Right ventricle myocardium inferior (tissue), 1 donor: ENCODE measurements around the gene KCNQ1OT1. TPM values are rescaled to one million over a fixed set of nuclear protein-coding genes. Genes with fewer than 3 reads are reported as not detected.

Source experiments
- ATAC-seq: fragments of 200-7000 bp; cut with Tn5 transposase; one replicate; pipeline ENCODE4 v1.9.1; 2020; ENCODE audit warnings: mild to moderate bottlenecking, moderate library complexity
- DNase-seq: peaks from one replicate; pipeline ENCODE4 v3.0.0; 2021; ENCODE audit errors: missing footprints
- intact Hi-C: fragments of 100-400 bp; cut with DNase I; formaldehyde crosslinking; loops from one replicate; pipeline ENCODE4 v1.11.0; 2022
- total RNA-seq: library from RNA; stranded (reverse); fragmentation: NEBNext Ultra II Directional; extraction: Animal tissue kit (Norgen Biotek cat#: 25700); gene quantifications from one replicate; pipeline ENCODE4 v1.2.1, GENCODE V29; 2021
- donor health status: DM: no; HTN: yes; CAD: no; lungs with severe emphysema.

KCNQ1OT1 gene
- total RNA-seq, 1 donor from 2014 or later: 0.32 TPM

GRCh38 chr11:2694495-2694894 lies 5.3 kb downstream of the KCNQ1OT1 start:
- intact Hi-C loops: no loop called here
- ATAC-seq (no peak), DNase-seq (no peak)

- no peak for ATAC-seq
- intact Hi-C loops: no loop called here
- no peak for DNase-seq
These were observed 6.2 kb downstream of the KCNQ1OT1 start for GRCh38 chr11:2693271-2694261.

DNA sequence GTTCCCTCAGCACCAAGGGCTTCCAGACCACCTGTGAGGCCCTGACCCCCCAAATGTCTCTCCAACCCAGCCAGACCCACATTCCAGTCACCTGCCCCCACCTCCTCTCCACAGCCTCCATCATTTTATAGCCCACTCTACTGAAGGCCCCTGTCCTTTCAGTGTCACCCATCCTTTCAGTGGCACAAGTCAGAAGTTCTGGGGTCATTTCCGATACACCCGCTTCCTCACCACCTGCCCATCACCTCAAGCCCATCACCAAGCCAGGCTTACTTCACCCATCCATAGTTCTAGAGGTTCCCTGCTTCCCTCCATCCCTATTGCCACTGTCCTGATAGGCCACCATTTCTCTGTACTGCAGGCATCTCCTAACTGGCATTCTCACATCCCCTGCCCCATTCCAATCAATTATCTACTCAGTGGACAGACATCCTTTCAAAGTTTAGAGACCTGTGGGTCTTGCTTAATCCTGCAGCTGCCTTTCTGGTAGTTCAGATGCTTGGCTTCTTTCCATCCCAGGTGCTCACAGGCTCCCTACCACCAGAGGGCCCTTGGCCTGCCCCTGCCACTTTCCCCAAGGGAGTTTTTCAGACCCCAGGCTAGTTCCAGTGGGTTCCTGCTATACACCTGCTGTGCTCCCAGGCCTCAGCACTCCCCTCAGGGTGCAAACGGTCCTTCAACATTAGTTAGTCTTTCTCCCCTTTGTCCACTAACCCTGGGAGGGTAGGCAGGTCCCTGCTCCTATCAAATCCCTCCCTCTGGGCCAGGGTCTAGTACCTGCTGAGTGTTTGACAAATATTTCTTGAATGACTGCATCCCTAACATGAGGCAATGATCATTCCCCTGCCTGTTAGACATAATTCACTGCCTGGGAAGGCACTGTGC lies 7.6 kb downstream of the KCNQ1OT1 start:
- no peak for ATAC-seq
- intact Hi-C loops: no loop called here
- no peak for DNase-seq

GRCh38 chr11:2691355-2691761 lies 8.4 kb downstream of the KCNQ1OT1 start:
- intact Hi-C loops: no loop called here
- no peak for DNase-seq
- ATAC-seq: no peak

- DNase-seq: no peak
- intact Hi-C loops: no loop called here
- ATAC-seq: no peak
These were observed 9.0 kb downstream of the KCNQ1OT1 start for GRCh38 chr11:2690596-2691354.

GRCh38 chr11:2689651-2690575 lies 9.9 kb downstream of the KCNQ1OT1 start:
- DNase-seq: no peak
- intact Hi-C loops: no loop called here
- ATAC-seq: no peak

DNA sequence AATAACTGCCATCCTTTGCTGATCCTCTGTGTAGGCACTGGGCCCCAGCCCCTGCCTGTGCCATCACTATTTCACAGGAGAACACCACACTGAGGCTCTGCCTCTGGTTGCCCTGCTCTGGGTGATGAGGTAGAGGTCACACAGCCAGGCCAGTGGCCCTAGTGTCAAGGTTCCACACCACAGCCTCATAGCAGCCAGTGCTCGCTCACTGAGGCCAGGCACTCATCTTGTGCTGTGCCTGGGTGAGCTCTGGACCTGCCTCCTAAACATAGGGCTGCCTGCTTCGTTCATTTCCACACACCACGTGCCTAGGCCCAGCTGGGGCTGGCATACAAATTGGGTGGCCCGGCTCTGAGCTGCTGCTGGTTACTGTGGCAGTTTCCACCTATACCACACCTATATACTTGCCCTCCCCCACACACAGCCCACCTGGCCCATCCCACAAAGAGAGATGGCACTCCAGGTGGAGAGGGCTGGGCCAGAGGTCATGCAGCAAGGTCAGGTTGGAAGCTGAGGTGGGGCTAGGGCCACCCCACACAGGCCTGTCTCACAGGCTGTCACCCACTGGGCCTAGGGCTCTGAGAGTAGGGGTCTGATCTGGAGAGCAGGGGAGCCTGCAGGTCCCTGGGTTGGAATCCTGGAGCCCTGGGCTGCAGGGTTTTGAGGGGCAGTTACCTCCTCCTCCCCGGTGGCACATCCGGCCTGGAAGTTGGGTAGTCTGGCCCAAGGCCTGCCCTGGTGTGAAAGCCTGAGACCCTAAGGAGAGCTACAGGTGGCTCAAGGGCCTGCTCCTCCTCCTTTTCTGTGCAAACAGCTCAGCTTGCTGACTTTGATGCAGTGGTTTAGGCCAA lies 11.2 kb downstream of the KCNQ1OT1 start:
- intact Hi-C loops: no loop called here
- ATAC-seq (no peak), DNase-seq (no peak)

DNA sequence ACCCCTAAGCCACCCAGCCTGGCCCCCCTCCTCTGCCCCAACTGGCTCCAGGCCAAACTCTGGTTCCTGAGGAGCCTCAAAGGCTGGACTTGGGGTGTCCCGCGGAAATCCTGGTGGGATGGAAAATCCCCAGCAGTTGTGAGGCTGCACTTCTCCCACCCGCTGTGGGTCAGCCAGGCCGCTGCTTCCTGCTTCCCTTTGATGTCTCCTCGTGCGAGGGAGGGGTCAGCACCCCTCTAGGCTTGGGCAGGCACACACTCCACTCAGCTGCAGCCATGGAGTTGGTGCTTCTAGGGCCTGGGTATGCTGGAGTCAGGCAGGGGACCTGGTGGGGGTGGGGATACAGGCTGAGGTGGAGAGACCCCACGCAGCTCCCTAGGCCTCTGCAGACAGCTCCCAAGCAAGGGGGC lies 12.0 kb downstream of the KCNQ1OT1 start:
- ATAC-seq: no peak
- no peak for DNase-seq
- intact Hi-C loops: no loop called here

DNA sequence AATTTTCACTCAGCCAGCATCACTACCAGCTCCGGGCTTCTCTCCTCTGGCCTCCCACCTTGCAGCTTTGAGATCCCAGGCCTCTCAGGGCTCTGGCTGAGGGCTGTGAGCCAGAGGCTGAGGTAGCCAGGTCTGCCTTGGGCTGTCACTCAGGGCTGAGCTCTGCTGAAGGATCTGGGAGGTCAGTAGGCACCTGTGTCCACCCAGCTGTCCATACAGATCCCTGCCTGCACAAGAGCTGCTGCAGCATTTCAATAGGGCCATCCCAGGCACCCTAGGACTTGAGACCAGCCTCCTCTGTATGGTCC lies 12.6 kb downstream of the KCNQ1OT1 start:
- no peak for DNase-seq
- ATAC-seq: no peak
- intact Hi-C loops: no loop called here

- intact Hi-C loops: no loop called here
- ATAC-seq: no peak
- no peak for DNase-seq
These were observed 13.2 kb downstream of the KCNQ1OT1 start for GRCh38 chr11:2686360-2687222.

DNA sequence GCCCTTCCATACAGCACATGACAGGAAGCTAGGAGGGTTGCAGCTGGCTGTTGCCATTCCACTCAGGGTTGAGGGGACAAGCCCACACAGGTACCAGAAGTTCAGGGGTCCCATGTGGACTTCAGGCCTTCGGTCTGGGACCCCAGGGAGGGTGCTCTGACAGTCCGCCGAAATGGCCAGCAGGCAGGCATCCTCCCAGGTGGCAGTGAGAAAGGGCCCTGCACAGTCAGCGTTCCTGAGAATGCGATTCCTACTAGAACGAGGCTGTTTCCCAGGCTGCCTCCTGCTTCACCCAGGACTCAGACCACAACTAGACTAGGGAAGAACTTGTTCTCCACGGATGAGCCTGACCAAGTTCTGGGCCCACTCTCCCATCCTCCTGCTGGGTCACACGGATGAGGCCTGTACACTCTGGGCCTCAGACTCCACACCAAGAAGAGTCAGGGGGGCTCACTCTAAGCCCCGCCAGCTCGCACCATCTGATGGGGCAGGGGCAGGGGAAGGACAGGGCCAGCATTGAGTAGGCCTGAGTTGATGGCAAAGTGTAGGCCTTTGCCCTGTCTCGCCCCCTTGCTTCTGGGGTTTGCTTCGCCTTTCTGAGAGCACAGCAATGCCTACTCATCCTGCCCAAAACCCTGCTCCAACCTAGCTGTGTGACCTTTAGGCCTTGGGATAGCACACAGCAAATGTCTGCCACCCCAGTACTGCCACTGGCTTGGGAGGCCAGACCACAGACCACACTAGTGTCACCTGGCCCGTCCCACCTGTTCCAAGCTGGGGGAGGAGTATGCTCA lies 14.0 kb downstream of the KCNQ1OT1 start:
- intact Hi-C loops: no loop called here
- DNase-seq (no peak), ATAC-seq (no peak)

DNA sequence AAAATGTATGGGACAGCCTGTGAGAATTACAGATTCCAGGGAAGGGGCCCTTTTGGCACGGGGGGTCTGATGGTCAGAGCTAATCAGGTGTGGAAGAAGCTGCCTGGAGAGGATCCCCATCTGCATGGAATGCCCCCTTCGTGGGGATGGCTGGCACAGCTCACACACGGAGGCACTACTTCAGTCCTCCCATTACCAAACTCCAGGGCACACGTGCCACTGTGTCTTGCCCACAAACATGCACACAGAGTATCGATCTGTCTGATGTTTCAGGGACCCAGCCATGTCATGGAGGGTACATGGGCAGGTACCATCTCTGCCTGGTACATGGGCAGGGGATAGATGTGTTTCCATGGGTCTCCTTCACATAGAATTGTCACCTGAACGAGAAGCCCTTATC lies 14.7 kb downstream of the KCNQ1OT1 start:
- DNase-seq: no peak
- ATAC-seq: no peak
- intact Hi-C loops: no loop called here

GRCh38 chr11:2684581-2684980 lies 15.2 kb downstream of the KCNQ1OT1 start:
- DNase-seq (no peak), ATAC-seq (no peak)
- intact Hi-C loops: no loop called here

DNA sequence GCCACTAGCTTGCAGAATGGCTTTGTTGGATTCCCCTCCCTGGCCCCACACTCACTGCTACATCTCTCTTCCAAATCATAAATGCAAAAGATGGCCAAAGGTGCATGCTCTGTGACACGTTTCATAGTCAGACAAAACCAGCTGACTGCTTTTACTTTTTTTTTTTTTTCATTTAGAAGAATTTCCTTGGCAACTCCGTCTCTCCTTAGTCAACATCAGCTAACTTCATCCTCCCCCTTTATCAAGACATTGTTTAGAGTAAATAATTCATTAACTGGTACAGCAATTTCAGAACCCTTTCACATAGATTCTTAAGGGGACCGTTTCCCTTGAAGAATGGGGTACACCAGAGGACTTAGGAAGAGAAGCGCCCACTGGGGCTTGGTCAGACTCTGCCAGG lies 16.0 kb downstream of the KCNQ1OT1 start:
- intact Hi-C loops: no loop called here
- ATAC-seq: no peak
- no peak for DNase-seq

- no peak for DNase-seq
- intact Hi-C loops: no loop called here
These were observed 18.2 kb downstream of the KCNQ1OT1 start for GRCh38 chr11:2681408-2682145.

More at GRCh38 chr11:2681408-2682145, 18.2 kb downstream of the KCNQ1OT1 start:
- ATAC-seq: no peak
